ENCODE measurements around the gene SHISA4. TPM values are rescaled to one million over a fixed set of nuclear protein-coding genes. Genes with fewer than 3 reads are reported as not detected.
A peak's percentile ranks its signal among the peaks of the same experiment; 100 is the strongest.
"Not testable (repeated sequence)": the region's sequence is repeated elsewhere in the genome, so short reads cannot be mapped to it uniquely, and the experiment has no call there.

The SHISA4 gene
- total RNA-seq, 4 donors from 2014 or later: 2.2 to 6.7 (median 4.6) TPM

- intact Hi-C loops (cut with DNase I; ENCODE audit: low total_unique reads): no loop called here
- DNase-seq: no peak
- no peaks in the 10 kb centered on the region for H3K27me3 ChIP-seq
- no peak overlapping the region for H3K4me3 ChIP-seq
- no peaks in the 10 kb centered on the region for H3K4me1 ChIP-seq
- peak overlapping the region in 2 of 4 donors; percentile 7 to 32 for H3K27ac ChIP-seq
- H3K36me3 ChIP-seq: peaks cover 0 to 48% (median 15%) of the 10 kb centered on the region in 4 donors
- no peaks in the 10 kb centered on the region for H3K9me3 ChIP-seq
- in situ Hi-C loops (cut with MboI; ENCODE audit: low pct_ligation_motif_present in 1 of 4, low pct_unique_long_range_greater_than_20kb in 1 of 4, low sequenced_read_pairs in 3 of 4): loop anchor here in 1 of 4 donors (25.0 kb wide), 1 partner anchor 288 kb away; the partner anchor contains the start of gene ARL8A
- TF ChIP-seq POLR2A (IDR thresholded peaks at IDR 0.05) (no peak), EP300 (IDR thresholded peaks at IDR 0.05; ENCODE audit: low read depth) (no peak), POLR2AphosphoS5 (IDR thresholded peaks at IDR 0.05) (no peak)
- TF ChIP-seq, protein P1, sequence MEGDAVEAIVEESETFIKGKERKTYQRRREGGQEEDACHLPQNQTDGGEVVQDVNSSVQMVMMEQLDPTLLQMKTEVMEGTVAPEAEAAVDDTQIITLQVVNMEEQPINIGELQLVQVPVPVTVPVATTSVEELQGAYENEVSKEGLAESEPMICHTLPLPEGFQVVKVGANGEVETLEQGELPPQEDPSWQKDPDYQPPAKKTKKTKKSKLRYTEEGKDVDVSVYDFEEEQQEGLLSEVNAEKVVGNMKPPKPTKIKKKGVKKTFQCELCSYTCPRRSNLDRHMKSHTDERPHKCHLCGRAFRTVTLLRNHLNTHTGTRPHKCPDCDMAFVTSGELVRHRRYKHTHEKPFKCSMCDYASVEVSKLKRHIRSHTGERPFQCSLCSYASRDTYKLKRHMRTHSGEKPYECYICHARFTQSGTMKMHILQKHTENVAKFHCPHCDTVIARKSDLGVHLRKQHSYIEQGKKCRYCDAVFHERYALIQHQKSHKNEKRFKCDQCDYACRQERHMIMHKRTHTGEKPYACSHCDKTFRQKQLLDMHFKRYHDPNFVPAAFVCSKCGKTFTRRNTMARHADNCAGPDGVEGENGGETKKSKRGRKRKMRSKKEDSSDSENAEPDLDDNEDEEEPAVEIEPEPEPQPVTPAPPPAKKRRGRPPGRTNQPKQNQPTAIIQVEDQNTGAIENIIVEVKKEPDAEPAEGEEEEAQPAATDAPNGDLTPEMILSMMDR (IDR thresholded peaks at IDR 0.05): no peak
- 93 to 95% methylated on average over 2 of the region's 2 CpGs for WGBS, 2 donors (ENCODE audit: low coverage in 1 of 2)
These were observed 39.2 kb upstream of the SHISA4 start for GRCh38 chr1:201849372-201850052.

DNA sequence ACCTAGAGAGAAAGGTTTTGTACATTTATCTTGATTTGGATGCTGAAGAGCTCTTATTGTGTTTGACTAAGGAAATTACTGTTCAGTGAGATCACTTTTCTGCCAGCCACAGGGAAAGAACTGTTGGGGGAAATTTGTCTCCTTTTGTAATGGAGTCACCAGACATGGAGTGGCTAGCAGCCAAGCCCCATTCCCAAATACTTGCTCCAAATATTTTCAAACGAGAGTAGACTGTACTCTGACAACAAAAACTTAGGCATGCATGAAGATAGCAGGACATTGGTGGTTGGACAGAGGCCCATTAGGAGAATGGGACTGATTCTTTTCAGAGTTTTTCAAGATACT, 38.7 kb upstream of the SHISA4 start:
- intact Hi-C loops (cut with DNase I; ENCODE audit: low total_unique reads) (no loop called here), in situ Hi-C loops (cut with MboI; ENCODE audit: low pct_ligation_motif_present in 1 of 4, low pct_unique_long_range_greater_than_20kb in 1 of 4, low sequenced_read_pairs in 3 of 4) (loop anchor here in 1 of 4 donors (25.0 kb wide), 1 partner anchor 287 kb away; the partner anchor contains the start of gene ARL8A)
- H3K27me3 ChIP-seq: no peaks in the 10 kb centered on the region
- H3K36me3 ChIP-seq: peaks cover 0 to 52% (median 17%) of the 10 kb centered on the region in 4 donors
- 45 to 50% methylated on average over 1 of the region's 1 CpG for WGBS, 2 donors (ENCODE audit: low coverage in 1 of 2)
- H3K4me1 ChIP-seq: no peaks in the 10 kb centered on the region
- H3K27ac ChIP-seq: peak overlapping the region in 2 of 4 donors; percentile 7 to 32
- no peaks in the 10 kb centered on the region for H3K9me3 ChIP-seq
- no peak overlapping the region for H3K4me3 ChIP-seq
- no peak for DNase-seq
- no peak for TF ChIP-seq EP300 (IDR thresholded peaks at IDR 0.05; ENCODE audit: low read depth)
- TF ChIP-seq, protein P1 (IDR thresholded peaks at IDR 0.05): no peak
- no peak for TF ChIP-seq POLR2AphosphoS5 (IDR thresholded peaks at IDR 0.05)
- TF ChIP-seq POLR2A (IDR thresholded peaks at IDR 0.05): no peak

DNA sequence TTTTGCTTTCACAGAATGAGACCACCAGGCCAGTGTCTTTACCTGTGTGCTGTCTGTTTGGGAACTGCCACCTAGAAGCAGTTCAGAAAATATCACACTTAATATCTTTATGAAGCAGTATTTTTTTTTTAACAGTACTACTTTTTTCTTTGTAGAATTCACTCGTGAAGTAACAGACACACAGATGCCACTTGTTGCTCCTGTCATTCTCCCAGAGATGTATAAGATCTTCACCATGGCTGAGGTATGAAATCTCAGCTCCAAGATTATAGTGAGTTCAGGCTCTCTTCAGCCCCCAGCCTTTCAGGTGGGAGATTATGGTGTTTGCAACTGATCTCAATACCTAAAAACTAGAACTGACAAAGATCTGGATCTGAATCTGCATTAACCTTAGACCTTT, 36.7 kb upstream of the SHISA4 start:
- intact Hi-C loops (cut with DNase I; ENCODE audit: low total_unique reads): no loop called here
- H3K4me1 ChIP-seq: no peaks in the 10 kb centered on the region
- no peaks in the 10 kb centered on the region for H3K27me3 ChIP-seq
- TF ChIP-seq POLR2A (IDR thresholded peaks at IDR 0.05) (no peak), EP300 (IDR thresholded peaks at IDR 0.05; ENCODE audit: low read depth) (no peak), POLR2AphosphoS5 (IDR thresholded peaks at IDR 0.05) (no peak)
- TF ChIP-seq, protein P1 (IDR thresholded peaks at IDR 0.05): no peak
- H3K27ac ChIP-seq: no peak overlapping the region
- 92 to 97% methylated on average over 1 of the region's 1 CpG for WGBS, 2 donors (ENCODE audit: low coverage in 1 of 2)
- DNase-seq: no peak
- H3K36me3 ChIP-seq: peaks cover 0 to 68% (median 27%) of the 10 kb centered on the region in 4 donors
- in situ Hi-C loops (cut with MboI; ENCODE audit: low pct_ligation_motif_present in 1 of 4, low pct_unique_long_range_greater_than_20kb in 1 of 4, low sequenced_read_pairs in 3 of 4): loop anchor here in 1 of 4 donors (25.0 kb wide), 1 partner anchor 285 kb away; the partner anchor contains the start of gene ARL8A
- no peak overlapping the region for H3K4me3 ChIP-seq
- H3K9me3 ChIP-seq: no peaks in the 10 kb centered on the region

- H3K4me1 ChIP-seq; H3K27me3 ChIP-seq; H3K9me3 ChIP-seq; H3K4me3 ChIP-seq; intact Hi-C loops (cut with DNase I; ENCODE audit: low total_unique reads); DNase-seq; H3K27ac ChIP-seq: not testable (repeated sequence)
- H3K36me3 ChIP-seq: peaks cover 0 to 66% (median 27%) of the 10 kb centered on the region in 4 donors
- in situ Hi-C loops (cut with MboI; ENCODE audit: low pct_ligation_motif_present in 1 of 4, low pct_unique_long_range_greater_than_20kb in 1 of 4, low sequenced_read_pairs in 3 of 4): loop anchor here in 1 of 4 donors (25.0 kb wide), 1 partner anchor 281 kb away; the partner anchor contains the start of gene ARL8A
- 100% methylated on average over 2 of the region's 2 CpGs for WGBS, 2 donors (ENCODE audit: low coverage in 1 of 2)
These were observed 32.0 kb upstream of the SHISA4 start for GRCh38 chr1:201856722-201857121.
